Measurements from ENCODE around the gene PPP1R14D.

GRCh38 chr15:40823572-40824343 is 4.8 kb downstream of the PPP1R14D start:
- peak; percentile 37; the same call in 1 of the 2 replicates for TF ChIP-seq CTCF (conservative IDR thresholded peaks at IDR 0.05; ENCODE audit: low read depth, low read length)
- TF ChIP-seq EZH2phosphoT487 (IDR thresholded peaks at IDR 0.05; ENCODE audit: borderline replicate concordance, low read length): no peak
